Epithelial cell of esophagus (primary cell): Measurements from ENCODE around the gene IFT25.
A peak's percentile ranks its signal among the peaks of the same experiment; 100 is the strongest.

Experiments
- DNase-seq: peaks from one replicate; pipeline ENCODE4 v3.0.0; 2010; ENCODE audit warnings: low read depth
- H3K4me3 ChIP-seq: 2 replicates; pipeline ENCODE4 v1.5.1; 2011; ENCODE audit warnings: mild to moderate bottlenecking, low read length, control low read depth
- TF ChIP-seq, protein P1 (sequence below): IDR thresholded peaks from 2 replicates; pipeline ENCODE4 v1.5.1; 2011; ENCODE audit warnings: low read depth, mild to moderate bottlenecking, low read length, control low read depth, inconsistent platforms; ENCODE audit not compliant: insufficient read depth; ENCODE audit errors: missing control alignments

The IFT25 gene

DNA sequence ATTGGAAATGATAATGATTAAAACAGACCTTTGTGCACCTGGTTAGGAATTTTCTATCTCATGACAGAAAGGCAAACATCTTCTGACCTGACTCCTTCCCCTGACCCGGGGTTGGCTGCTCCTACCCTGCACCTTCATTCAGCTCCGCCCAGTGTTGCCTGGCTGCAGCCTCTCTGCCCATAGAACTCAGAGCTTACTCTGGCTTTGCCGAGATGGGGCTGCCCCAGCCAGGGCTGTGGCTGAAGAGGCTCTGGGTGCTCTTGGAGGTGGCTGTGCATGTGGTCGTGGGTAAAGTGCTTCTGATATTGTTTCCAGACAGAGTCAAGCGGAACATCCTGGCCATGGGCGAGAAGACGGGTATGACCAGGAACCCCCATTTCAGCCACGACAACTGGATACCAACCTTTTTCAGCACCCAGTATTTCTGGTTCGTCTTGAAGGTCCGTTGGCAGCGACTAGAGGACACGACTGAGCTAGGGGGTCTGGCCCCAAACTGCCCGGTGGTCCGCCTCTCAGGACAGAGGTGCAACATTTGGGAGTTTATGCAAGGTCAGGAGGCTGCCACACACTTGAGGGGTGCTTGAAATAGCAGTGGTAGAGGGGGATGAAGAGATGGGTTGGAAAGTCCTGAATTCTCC, 51.4 kb downstream of the IFT25 start, which contains the start of gene DIO1:
Gene DIO1 (plus strand): TSS at position 189 of the 638 bp plus-strand sequence. CDS start 24 bp downstream, at position 213.
- no peak within 1 kb of the TSS for H3K4me3 ChIP-seq
- TF ChIP-seq, protein P1, sequence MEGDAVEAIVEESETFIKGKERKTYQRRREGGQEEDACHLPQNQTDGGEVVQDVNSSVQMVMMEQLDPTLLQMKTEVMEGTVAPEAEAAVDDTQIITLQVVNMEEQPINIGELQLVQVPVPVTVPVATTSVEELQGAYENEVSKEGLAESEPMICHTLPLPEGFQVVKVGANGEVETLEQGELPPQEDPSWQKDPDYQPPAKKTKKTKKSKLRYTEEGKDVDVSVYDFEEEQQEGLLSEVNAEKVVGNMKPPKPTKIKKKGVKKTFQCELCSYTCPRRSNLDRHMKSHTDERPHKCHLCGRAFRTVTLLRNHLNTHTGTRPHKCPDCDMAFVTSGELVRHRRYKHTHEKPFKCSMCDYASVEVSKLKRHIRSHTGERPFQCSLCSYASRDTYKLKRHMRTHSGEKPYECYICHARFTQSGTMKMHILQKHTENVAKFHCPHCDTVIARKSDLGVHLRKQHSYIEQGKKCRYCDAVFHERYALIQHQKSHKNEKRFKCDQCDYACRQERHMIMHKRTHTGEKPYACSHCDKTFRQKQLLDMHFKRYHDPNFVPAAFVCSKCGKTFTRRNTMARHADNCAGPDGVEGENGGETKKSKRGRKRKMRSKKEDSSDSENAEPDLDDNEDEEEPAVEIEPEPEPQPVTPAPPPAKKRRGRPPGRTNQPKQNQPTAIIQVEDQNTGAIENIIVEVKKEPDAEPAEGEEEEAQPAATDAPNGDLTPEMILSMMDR, result no peak
- no peak for DNase-seq

DNA sequence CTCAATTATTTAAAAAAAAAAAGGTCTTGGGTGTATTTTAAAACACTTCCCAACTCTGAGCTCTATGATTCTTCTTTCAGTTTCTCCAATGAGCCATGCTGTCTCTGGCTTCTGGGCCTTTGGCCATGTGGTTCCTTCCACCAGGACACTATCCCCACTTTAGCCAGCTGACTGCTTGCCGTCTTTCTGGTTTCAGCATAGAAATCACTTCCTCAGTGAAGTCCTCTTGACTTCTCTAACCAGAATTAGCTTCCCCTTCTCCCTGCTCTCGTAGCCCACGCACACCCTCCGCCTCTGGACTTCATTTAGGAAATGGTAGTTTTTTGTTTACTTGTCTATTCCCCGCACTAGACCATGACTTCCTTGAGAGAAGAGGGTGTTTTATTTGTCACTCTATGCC, 52.6 kb downstream of the IFT25 start:
- TF ChIP-seq, protein P1, result no peak
- H3K4me3 ChIP-seq, result no peak overlapping the region
- no peak for DNase-seq

DNA sequence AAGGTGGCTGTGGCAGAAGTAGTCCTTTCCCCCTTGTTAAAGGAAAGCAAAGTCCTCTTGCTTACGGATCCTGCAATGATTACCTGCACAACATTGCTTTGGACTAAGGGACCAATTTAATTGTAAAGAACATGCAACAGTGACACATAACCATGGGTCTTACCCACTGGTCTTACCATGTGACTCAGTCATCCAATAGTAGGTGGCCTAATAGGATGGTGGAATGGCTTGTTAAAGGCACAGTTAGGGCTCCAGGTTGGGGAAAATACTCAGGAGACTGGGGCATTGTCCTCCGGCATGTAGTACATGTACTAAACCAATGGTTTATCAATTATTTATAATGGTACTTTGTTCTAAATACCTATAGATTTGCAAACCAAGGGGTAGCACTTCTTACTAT, 53.8 kb downstream of the IFT25 start:
- no peak overlapping the region for H3K4me3 ChIP-seq
- TF ChIP-seq, protein P1, result no peak

DNA sequence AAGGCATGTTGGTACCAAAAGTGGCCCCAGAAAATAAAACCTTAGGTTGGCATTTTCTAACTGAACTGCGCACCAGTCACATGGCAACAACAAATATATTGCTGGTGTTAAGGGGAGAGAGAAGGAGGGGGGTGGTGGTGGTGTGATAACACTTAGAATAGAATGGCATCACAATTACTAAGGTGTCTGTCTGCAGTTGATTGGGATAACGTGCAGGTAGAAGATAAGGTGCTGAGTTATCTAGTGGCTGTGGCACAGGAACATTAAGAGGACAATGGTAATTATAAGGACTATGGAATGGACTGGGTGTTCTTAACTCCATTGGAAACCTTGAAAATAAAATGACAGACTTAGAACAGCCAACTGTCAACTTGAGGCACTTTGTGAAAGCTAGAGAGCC, 54.5 kb downstream of the IFT25 start:
- TF ChIP-seq, protein P1, result no peak
- DNase-seq, result no peak
- no peak overlapping the region for H3K4me3 ChIP-seq

More for the DNA sequence above, 53.8 kb downstream of the IFT25 start:
- DNase-seq, result no peak

DNA sequence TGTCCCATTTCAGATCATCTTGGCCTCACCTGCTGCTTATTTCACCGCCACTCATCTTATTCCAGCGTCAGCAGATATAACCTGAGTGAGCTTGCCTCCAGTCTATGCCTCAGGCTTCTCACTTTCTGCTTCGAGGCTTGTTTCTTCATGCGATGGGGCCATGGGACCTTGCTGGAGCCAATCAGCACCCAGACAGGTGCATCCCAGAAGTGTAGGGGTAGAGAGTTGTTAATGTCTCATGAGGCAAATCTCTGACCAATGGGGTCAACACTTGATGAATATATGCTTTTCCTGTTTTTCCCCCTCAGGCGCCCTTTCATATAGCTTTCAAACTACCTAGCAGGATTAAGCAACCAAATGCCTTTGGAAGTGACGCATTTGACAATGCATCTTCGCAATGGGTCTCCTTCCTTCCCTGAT, 55.0 kb downstream of the IFT25 start:
- peak; percentile 80 for DNase-seq
- TF ChIP-seq, protein P1, result no peak
- peak overlapping the region; percentile 93 for H3K4me3 ChIP-seq

DNA sequence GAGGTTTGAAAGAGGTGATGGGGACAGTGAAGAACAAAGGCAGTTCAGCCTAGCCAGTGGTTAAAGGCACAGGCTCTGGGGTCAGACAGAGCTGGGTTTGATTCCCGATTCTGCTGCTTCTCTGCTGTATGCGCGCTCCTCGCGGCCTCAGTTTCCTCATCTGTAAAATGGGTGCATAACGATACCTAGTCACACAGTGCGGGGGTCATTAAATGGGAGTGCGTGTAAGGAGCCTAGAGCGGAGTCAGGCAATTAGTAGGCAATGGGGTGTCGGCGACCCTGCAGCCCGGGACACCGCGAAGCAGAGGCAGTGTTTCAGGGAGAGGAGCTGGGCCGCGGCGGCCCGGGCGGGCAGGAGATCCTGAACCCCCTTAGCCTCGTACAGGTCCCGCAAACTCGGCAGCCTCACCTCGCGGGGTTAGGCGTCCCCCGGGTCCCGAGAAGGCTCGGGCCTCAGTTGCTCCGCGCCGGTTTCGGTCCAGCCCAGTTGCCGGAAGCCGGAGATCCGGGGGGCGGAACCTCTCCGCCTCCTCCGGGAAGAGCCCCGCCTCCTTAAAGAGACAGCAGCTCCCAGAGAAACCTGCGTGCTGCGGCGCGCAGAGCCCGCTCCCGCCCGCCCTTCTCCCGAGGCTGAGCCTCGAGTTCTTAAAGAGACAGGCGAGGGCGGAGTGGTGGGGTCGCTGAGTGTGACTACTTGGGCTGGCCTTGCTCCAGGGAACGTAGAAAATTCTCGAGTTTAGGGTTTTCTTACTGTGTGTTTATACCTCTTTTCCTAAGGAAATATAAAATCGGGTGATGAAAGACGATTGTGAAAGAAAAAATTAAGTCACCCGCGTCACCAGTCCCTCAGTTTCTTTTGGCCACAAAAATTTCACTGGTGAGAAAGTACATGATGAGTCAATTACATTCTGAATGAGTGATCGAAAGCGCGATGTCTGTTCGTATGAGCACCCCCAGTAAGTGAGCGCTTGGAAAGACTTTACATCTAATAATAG, 55.9 kb downstream of the IFT25 start, which contains the start of gene YIPF1:
Gene YIPF1 (minus strand): TSS at position 494 of the 995 bp plus-strand sequence. CDS start 860 bp downstream, outside the sequence.
- H3K4me3 ChIP-seq, result peak within 1 kb of the TSS; percentile 93
- DNase-seq, result peak; percentile 92

More for the DNA sequence above, 55.9 kb downstream of the IFT25 start, which contains the start of gene YIPF1:
- TF ChIP-seq, protein P1, result no peak
